ENCODE data around the gene MRPL43. TPM values are rescaled to one million over a fixed set of nuclear protein-coding genes. Genes with fewer than 3 reads are reported as not detected.
A peak's percentile ranks its signal among the peaks of the same experiment; 100 is the strongest.

Gene MRPL43
- total and polyA plus RNA-seq, 9 of the 15 experiments (the other 6 are each of a cell fraction or from before 2014, with no cell fraction given), result 15.1 to 63.7 (median 37.2) TPM

- TF ChIP-seq, protein P1, sequence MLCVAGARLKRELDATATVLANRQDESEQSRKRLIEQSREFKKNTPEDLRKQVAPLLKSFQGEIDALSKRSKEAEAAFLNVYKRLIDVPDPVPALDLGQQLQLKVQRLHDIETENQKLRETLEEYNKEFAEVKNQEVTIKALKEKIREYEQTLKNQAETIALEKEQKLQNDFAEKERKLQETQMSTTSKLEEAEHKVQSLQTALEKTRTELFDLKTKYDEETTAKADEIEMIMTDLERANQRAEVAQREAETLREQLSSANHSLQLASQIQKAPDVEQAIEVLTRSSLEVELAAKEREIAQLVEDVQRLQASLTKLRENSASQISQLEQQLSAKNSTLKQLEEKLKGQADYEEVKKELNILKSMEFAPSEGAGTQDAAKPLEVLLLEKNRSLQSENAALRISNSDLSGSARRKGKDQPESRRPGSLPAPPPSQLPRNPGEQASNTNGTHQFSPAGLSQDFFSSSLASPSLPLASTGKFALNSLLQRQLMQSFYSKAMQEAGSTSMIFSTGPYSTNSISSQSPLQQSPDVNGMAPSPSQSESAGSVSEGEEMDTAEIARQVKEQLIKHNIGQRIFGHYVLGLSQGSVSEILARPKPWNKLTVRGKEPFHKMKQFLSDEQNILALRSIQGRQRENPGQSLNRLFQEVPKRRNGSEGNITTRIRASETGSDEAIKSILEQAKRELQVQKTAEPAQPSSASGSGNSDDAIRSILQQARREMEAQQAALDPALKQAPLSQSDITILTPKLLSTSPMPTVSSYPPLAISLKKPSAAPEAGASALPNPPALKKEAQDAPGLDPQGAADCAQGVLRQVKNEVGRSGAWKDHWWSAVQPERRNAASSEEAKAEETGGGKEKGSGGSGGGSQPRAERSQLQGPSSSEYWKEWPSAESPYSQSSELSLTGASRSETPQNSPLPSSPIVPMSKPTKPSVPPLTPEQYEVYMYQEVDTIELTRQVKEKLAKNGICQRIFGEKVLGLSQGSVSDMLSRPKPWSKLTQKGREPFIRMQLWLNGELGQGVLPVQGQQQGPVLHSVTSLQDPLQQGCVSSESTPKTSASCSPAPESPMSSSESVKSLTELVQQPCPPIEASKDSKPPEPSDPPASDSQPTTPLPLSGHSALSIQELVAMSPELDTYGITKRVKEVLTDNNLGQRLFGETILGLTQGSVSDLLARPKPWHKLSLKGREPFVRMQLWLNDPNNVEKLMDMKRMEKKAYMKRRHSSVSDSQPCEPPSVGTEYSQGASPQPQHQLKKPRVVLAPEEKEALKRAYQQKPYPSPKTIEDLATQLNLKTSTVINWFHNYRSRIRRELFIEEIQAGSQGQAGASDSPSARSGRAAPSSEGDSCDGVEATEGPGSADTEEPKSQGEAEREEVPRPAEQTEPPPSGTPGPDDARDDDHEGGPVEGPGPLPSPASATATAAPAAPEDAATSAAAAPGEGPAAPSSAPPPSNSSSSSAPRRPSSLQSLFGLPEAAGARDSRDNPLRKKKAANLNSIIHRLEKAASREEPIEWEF (CRISPR knock-in tag; IDR thresholded peaks at IDR 0.05), result no peak
- no peak for TF ChIP-seq PHB (CRISPR knock-in tag; IDR thresholded peaks at IDR 0.05)
- TF ChIP-seq NR1H2 (CRISPR knock-in tag; IDR thresholded peaks at IDR 0.05), result no peak
- peak; percentile 77 for TF ChIP-seq MYC (IDR thresholded peaks at IDR 0.05; ENCODE audit: low read depth, low read length)
- TF ChIP-seq MYC (CRISPR knock-in tag; IDR thresholded peaks at IDR 0.05; ENCODE audit: borderline replicate concordance, low read depth), result no peak
- no peak for TF ChIP-seq ATF2 (CRISPR knock-in tag; IDR thresholded peaks at IDR 0.05)
- no peak for TF ChIP-seq BHLHE40 (IDR thresholded peaks at IDR 0.05; ENCODE audit: low read length)
- no peak for TF ChIP-seq BRCA1 (IDR thresholded peaks at IDR 0.05)
- no peak for TF ChIP-seq BRCA1 (CRISPR knock-in tag; IDR thresholded peaks at IDR 0.05)
- no peak for TF ChIP-seq RBM15 (IDR thresholded peaks at IDR 0.05; ENCODE audit: insufficient read depth, low read length)
- peak; percentile 32; the same call in 1 of the 2 replicates for TF ChIP-seq EGR1 (conservative IDR thresholded peaks at IDR 0.05)
- TF ChIP-seq, protein P2, sequence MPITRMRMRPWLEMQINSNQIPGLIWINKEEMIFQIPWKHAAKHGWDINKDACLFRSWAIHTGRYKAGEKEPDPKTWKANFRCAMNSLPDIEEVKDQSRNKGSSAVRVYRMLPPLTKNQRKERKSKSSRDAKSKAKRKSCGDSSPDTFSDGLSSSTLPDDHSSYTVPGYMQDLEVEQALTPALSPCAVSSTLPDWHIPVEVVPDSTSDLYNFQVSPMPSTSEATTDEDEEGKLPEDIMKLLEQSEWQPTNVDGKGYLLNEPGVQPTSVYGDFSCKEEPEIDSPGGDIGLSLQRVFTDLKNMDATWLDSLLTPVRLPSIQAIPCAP (CRISPR knock-in tag; IDR thresholded peaks at IDR 0.05; ENCODE audit: borderline replicate concordance), result no peak
- TF ChIP-seq KAT7 (CRISPR knock-in tag; IDR thresholded peaks at IDR 0.05; ENCODE audit: borderline replicate concordance), result no peak
- no peak for TF ChIP-seq XRCC5 (IDR thresholded peaks at IDR 0.05; ENCODE audit: low read depth, low read length)
- TF ChIP-seq JUN (IDR thresholded peaks at IDR 0.05; ENCODE audit: borderline replicate concordance, low read depth, low read length), result no peak
- peak; percentile 24; the same call in 1 of the 2 replicates for TF ChIP-seq JUN (CRISPR knock-in tag; IDR thresholded peaks at IDR 0.05; ENCODE audit: borderline replicate concordance)
- TF ChIP-seq ZNF785 (CRISPR knock-in tag; IDR thresholded peaks at IDR 0.05), result no peak
- TF ChIP-seq, protein P3, sequence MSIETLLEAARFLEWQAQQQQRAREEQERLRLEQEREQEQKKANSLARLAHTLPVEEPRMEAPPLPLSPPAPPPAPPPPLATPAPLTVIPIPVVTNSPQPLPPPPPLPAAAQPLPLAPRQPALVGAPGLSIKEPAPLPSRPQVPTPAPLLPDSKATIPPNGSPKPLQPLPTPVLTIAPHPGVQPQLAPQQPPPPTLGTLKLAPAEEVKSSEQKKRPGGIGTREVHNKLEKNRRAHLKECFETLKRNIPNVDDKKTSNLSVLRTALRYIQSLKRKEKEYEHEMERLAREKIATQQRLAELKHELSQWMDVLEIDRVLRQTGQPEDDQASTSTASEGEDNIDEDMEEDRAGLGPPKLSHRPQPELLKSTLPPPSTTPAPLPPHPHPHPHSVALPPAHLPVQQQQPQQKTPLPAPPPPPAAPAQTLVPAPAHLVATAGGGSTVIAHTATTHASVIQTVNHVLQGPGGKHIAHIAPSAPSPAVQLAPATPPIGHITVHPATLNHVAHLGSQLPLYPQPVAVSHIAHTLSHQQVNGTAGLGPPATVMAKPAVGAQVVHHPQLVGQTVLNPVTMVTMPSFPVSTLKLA (conservative IDR thresholded peaks at IDR 0.05), result no peak
- TF ChIP-seq BMI1 (IDR thresholded peaks at IDR 0.05; ENCODE audit: low read length), result no peak
- TF ChIP-seq ZNF239 (CRISPR knock-in tag; IDR thresholded peaks at IDR 0.05), result no peak
Observed at GRCh38 chr10:101018600-101019439, 31.5 kb upstream of the MRPL43 start (continued).
